IMR-90 (cell line): ENCODE data around the gene GNG12. TPM values are rescaled to one million over a fixed set of nuclear protein-coding genes. Genes with fewer than 3 reads are reported as not detected.

Experiments used
- ATAC-seq: fragments of 200-7000 bp; cut with Tn5 transposase; 2 replicates; pipeline ENCODE4 v1.9.1; 2020; ENCODE audit warnings: low read depth, mild to moderate bottlenecking, moderate library complexity
- BruUV-seq: library from RNA; stranded (reverse); fragments of 400-500 nt; replicated peaks from 2 replicates; lab custom pipeline; 2021; lab: Mats Ljungman, UMichigan
- CTCF ChIA-PET: fragments of 300-600 bp; formaldehyde crosslinking; extraction: SDS; loops from one replicate; lab custom pipeline; 2021; ENCODE audit warnings: antibody characterized with exemption; lab: Yijun Ruan, JAX
- POLR2A ChIA-PET: fragments of 300-600 bp; sonication (Branson Sonifier 250); formaldehyde crosslinking; loops from one replicate; lab custom pipeline; 2022; ENCODE audit warnings: antibody characterized with exemption; ENCODE audit not compliant: unreplicated experiment; lab: Charles Lee
- DNase-seq: peaks from one replicate; pipeline ENCODE4 v3.0.0; 2013
- H2AFZ ChIP-seq: replicated peaks from 2 replicates; pipeline ENCODE3; 2013; ENCODE audit warnings: low read length, mild to moderate bottlenecking; ENCODE audit not compliant: poor library complexity
- H2AK5ac ChIP-seq: 2 replicates; pipeline ENCODE4 v1.6.1; 2013; ENCODE audit warnings: low read depth, low read length, inconsistent platforms
- H2AK9ac ChIP-seq: replicated peaks from 2 replicates; pipeline ENCODE3; 2013; ENCODE audit warnings: mild to moderate bottlenecking, low read depth, low read length, moderate library complexity; ENCODE audit not compliant: poor library complexity
- H2BK120ac ChIP-seq: 2 replicates; pipeline ENCODE4 v1.6.1; 2013; ENCODE audit warnings: low read depth, low read length, inconsistent platforms
- H2BK15ac ChIP-seq: 3 replicates; pipeline ENCODE4 v1.6.1; 2013; ENCODE audit warnings: low read depth, low read length, inconsistent platforms
- H2BK20ac ChIP-seq: 2 replicates; pipeline ENCODE4 v1.6.1; 2013; ENCODE audit warnings: low read depth, mild to moderate bottlenecking, inconsistent platforms, low read length, moderate library complexity
- H2BK5ac ChIP-seq: 2 replicates; pipeline ENCODE4 v1.6.1; 2013; ENCODE audit warnings: mild to moderate bottlenecking, low read depth, low read length, inconsistent platforms; ENCODE audit not compliant: poor library complexity, severe bottlenecking
- H3K14ac ChIP-seq: replicated peaks from 2 replicates; pipeline ENCODE4 v1.6.1; 2013; ENCODE audit warnings: low read depth, low read length, inconsistent platforms
- H3K18ac ChIP-seq: 2 replicates; pipeline ENCODE4 v1.6.1; 2013; ENCODE audit warnings: low read depth, low read length, control low read depth
- H3K23ac ChIP-seq: 2 replicates; pipeline ENCODE4 v1.6.1; 2013; ENCODE audit warnings: low read depth, low read length, inconsistent platforms
- H3K27ac ChIP-seq: 2 replicates; pipeline ENCODE4 v1.5.1; 2013; ENCODE audit warnings: mild to moderate bottlenecking, control low read depth, low read length; ENCODE audit not compliant: insufficient read depth
- H3K27me3 ChIP-seq: 2 replicates; pipeline ENCODE4 v1.6.1; 2013; ENCODE audit warnings: low read length; ENCODE audit not compliant: control insufficient read depth, insufficient read depth
- H3K36me3 ChIP-seq: 2 replicates; pipeline ENCODE4 v1.6.1; 2013; ENCODE audit warnings: low read length, mixed read lengths; ENCODE audit not compliant: control insufficient read depth, insufficient read depth
- H3K4ac ChIP-seq: 2 replicates; pipeline ENCODE4 v1.6.1; 2013; ENCODE audit warnings: low read depth, low read length, inconsistent platforms
- H3K4me1 ChIP-seq: 2 replicates; pipeline ENCODE4 v1.6.1; 2013; ENCODE audit warnings: low read length, mixed read lengths; ENCODE audit not compliant: control insufficient read depth, insufficient read depth
- H3K4me2 ChIP-seq: 2 replicates; pipeline ENCODE4 v1.6.1; 2013; ENCODE audit warnings: low read depth, mild to moderate bottlenecking, control low read depth, low read length, moderate library complexity
- H3K4me3 ChIP-seq: 2 replicates; pipeline ENCODE4 v1.5.1; 2013; ENCODE audit warnings: low read depth, mild to moderate bottlenecking, control low read depth, low read length, moderate library complexity; ENCODE audit not compliant: insufficient read depth
- H3K56ac ChIP-seq: 2 replicates; pipeline ENCODE4 v1.6.1; 2013; ENCODE audit warnings: low read length, inconsistent platforms; ENCODE audit not compliant: insufficient read depth; ENCODE audit errors: extremely low read depth
- H3K79me1 ChIP-seq, 2 experiments: 2 replicates each; pipeline ENCODE4 v1.6.1; 2013; ENCODE audit warnings: low read length in 2 of 2, inconsistent platforms in 1 of 2, low read depth in 1 of 2
- H3K9ac ChIP-seq: 2 replicates; pipeline ENCODE4 v1.6.1; 2013; ENCODE audit warnings: low read depth, low read length, control low read depth
- H3K9me1 ChIP-seq: 2 replicates; pipeline ENCODE4 v1.6.1; 2013; ENCODE audit warnings: low read length, inconsistent platforms; ENCODE audit not compliant: insufficient read depth
- H3K9me3 ChIP-seq: 2 replicates; pipeline ENCODE4 v1.6.1; 2013; ENCODE audit warnings: low read length; ENCODE audit not compliant: control insufficient read depth, insufficient read depth
- H4K20me1 ChIP-seq: 2 replicates; pipeline ENCODE4 v1.6.1; 2013; ENCODE audit warnings: low read length, inconsistent platforms; ENCODE audit not compliant: insufficient read depth
- H4K5ac ChIP-seq: 2 replicates; pipeline ENCODE4 v1.6.1; 2013; ENCODE audit warnings: mild to moderate bottlenecking, low read depth, low read length, control low read depth
- H4K8ac ChIP-seq, 2 experiments: 2 replicates each; pipeline ENCODE4 v1.6.1; 2013; ENCODE audit warnings: low read depth in 2 of 2, low read length in 2 of 2, control low read depth in 1 of 2, inconsistent platforms in 1 of 2
- H4K91ac ChIP-seq: 2 replicates; pipeline ENCODE4 v1.6.1; 2013; ENCODE audit warnings: low read depth, low read length, inconsistent platforms; ENCODE audit not compliant: insufficient read depth
- BHLHE40 ChIP-seq: fragments of 150-350 bp; IDR thresholded peaks from 2 replicates; pipeline ENCODE4 v1.6.1; 2016; ENCODE audit warnings: mild to moderate bottlenecking, low read depth, low read length
- CEBPB ChIP-seq: IDR thresholded peaks from 2 replicates; pipeline ENCODE4 v1.6.1; 2012; ENCODE audit warnings: low read depth, low read length, improper control_type of control experiment
- CHD1 ChIP-seq: IDR thresholded peaks from 2 replicates; pipeline ENCODE4 v1.6.1; 2012; ENCODE audit warnings: low read depth, low read length, improper control_type of control experiment
- CTCF ChIP-seq: conservative IDR thresholded peaks from 2 replicates; pipeline ENCODE4 v1.5.1; 2012; ENCODE audit warnings: mild to moderate bottlenecking, low read depth, low read length, improper control_type of control experiment
- ELK1 ChIP-seq: fragments of 150-350 bp; IDR thresholded peaks from 2 replicates; pipeline ENCODE4 v1.6.1; 2016; ENCODE audit warnings: low read depth, mild to moderate bottlenecking, low read length, moderate library complexity, borderline replicate concordance
- FOS ChIP-seq: fragments of 150-350 bp; IDR thresholded peaks from 2 replicates; pipeline ENCODE4 v1.6.1; 2016; ENCODE audit warnings: low read depth, low read length
- MAFK ChIP-seq: IDR thresholded peaks from 2 replicates; pipeline ENCODE4 v1.6.1; 2012; ENCODE audit warnings: low read depth, low read length, improper control_type of control experiment
- MAZ ChIP-seq: IDR thresholded peaks from 2 replicates; pipeline ENCODE4 v1.6.1; 2012; ENCODE audit warnings: low read depth, mild to moderate bottlenecking, low read length, improper control_type of control experiment, moderate library complexity, borderline replicate concordance
- MXI1 ChIP-seq: IDR thresholded peaks from 2 replicates; pipeline ENCODE4 v1.6.1; 2012; ENCODE audit warnings: low read depth, mild to moderate bottlenecking, low read length, moderate library complexity, borderline replicate concordance
- NFE2L2 ChIP-seq: fragments of 150-350 bp; IDR thresholded peaks from 2 replicates; pipeline ENCODE4 v1.6.1; 2016; ENCODE audit warnings: low read depth, mild to moderate bottlenecking, low read length
- POLR2A ChIP-seq: IDR thresholded peaks from 2 replicates; pipeline ENCODE4 v1.6.1; 2012; ENCODE audit warnings: mild to moderate bottlenecking, low read depth, low read length
- RAD21 ChIP-seq: IDR thresholded peaks from 2 replicates; pipeline ENCODE4 v1.6.1; 2012; ENCODE audit warnings: low read length, improper control_type of control experiment
- RCOR1 ChIP-seq: IDR thresholded peaks from 2 replicates; pipeline ENCODE4 v1.6.1; 2012; ENCODE audit warnings: mild to moderate bottlenecking, low read length, improper control_type of control experiment; ENCODE audit not compliant: insufficient replicate concordance
- RFX5 ChIP-seq: IDR thresholded peaks from 2 replicates; pipeline ENCODE4 v1.8.0; 2012; ENCODE audit warnings: low read depth, mild to moderate bottlenecking, low read length, moderate library complexity
- SMC3 ChIP-seq: fragments of 150-350 bp; IDR thresholded peaks from 2 replicates; pipeline ENCODE4 v1.6.1; 2016; ENCODE audit warnings: low read depth, mild to moderate bottlenecking, antibody characterized with exemption, low read length, moderate library complexity
- USF2 ChIP-seq: fragments of 150-350 bp; IDR thresholded peaks from 2 replicates; pipeline ENCODE4 v1.6.1; 2017; ENCODE audit warnings: mild to moderate bottlenecking, antibody characterized with exemption, low read length, low read depth
- WGBS, 2 experiments: methylation state at CpG; one replicate each; pipeline versions ENCODE4 v1.1.5 to v1.1.7; 2013; ENCODE audit warnings: missing lambda C conversion rate in 2 of 2; ENCODE audit not compliant: insufficient read length in 1 of 2; ENCODE audit errors: extremely low coverage in 2 of 2; 5-methylcytosine and 5-hydroxymethylcytosine counted together
- dilution Hi-C: fragments of 300-500 bp; cut with HindIII; formaldehyde crosslinking; loops from one replicate; pipeline ENCODE4 v1.14.3; 2018; ENCODE audit warnings: low sequenced_read_pairs; ENCODE audit not compliant: unreplicated experiment
- in situ Hi-C: fragments of 300-500 bp; cut with MboI; formaldehyde crosslinking; loops from 3 replicates; pipeline ENCODE4 v1.14.3; 2019; ENCODE audit warnings: low sequenced_read_pairs, inconsistent platforms, mixed read lengths
- intact Hi-C: fragments of 100-400 bp; cut with micrococcal nuclease; formaldehyde crosslinking; loops from 2 replicates; pipeline ENCODE4 v1.10.0; 2022
- polyA plus RNA-seq, 3 experiments: library from polyadenylated mRNA; depleted of rRNA; stranded (reverse); fragments of >200 nt; gene quantifications; 2 replicates each; pipeline ENCODE4 v1.2.3, GENCODE V29; 2012; ENCODE audit warnings: low replicate concordance in 1 of 3
- total RNA-seq: library from RNA; depleted of rRNA; stranded (reverse); fragments of >200 nt; gene quantifications from 2 replicates; pipeline ENCODE4 v1.2.3, GENCODE V29; 2012

GNG12 gene
- total and polyA plus RNA-seq, 2 of the 4 experiments (the other 2 are of a cell fraction) = 92.3 to 132 TPM

GRCh38 chr1:67811781-67812180, 21.5 kb downstream of the GNG12 start:
- ATAC-seq (no peak; the same call in 1 of the 2 replicates), DNase-seq (no peak)
- in situ Hi-C loops (no loop called here), dilution Hi-C loops (no loop called here), intact Hi-C loops (no loop called here)
- Histone ChIP-seq H3K4me1 (peaks cover 14% of the 10 kb centered on the region), H2BK15ac (no peak overlapping the region), H3K36me3 (peaks cover 7% of the 10 kb centered on the region), H3K27me3 (no peaks in the 10 kb centered on the region), H3K9me3 (no peaks in the 10 kb centered on the region), H3K9ac (no peak overlapping the region), H2BK120ac (no peak overlapping the region), H3K14ac (no peak overlapping the region), H3K79me1 (peaks cover 31 to 76% of the 10 kb centered on the region in 2 experiments), H3K4ac (no peak overlapping the region), H3K27ac (no peak overlapping the region), H2AK5ac (no peak overlapping the region), H3K9me1 (peaks cover 13% of the 10 kb centered on the region; the same call in 1 of the 2 replicates), H4K8ac (no peak overlapping the region), H3K4me3 (no peak overlapping the region), H4K5ac (no peak overlapping the region), H4K91ac (no peak overlapping the region), H3K56ac (no peak overlapping the region), H3K23ac (no peak overlapping the region), H2AK9ac (no peak overlapping the region), H2AFZ (no peak overlapping the region), H3K18ac (no peak overlapping the region), H3K4me2 (no peak overlapping the region), H2BK20ac (no peak overlapping the region), H4K20me1 (peaks cover 61% of the 10 kb centered on the region), H2BK5ac (no peak overlapping the region)
- TF ChIP-seq POLR2A = no peak
- TF ChIP-seq SMC3 = no peak
- TF ChIP-seq ELK1 = no peak
- TF ChIP-seq BHLHE40 = no peak
- no peak for TF ChIP-seq RFX5
- TF ChIP-seq RCOR1 = no peak
- no peak for TF ChIP-seq NFE2L2
- TF ChIP-seq MXI1 = no peak
- no peak for TF ChIP-seq FOS
- TF ChIP-seq CTCF = no peak
- TF ChIP-seq MAFK = no peak
- TF ChIP-seq RAD21 = no peak
- no peak for TF ChIP-seq CEBPB
- no peak for TF ChIP-seq USF2
- TF ChIP-seq MAZ = no peak
- no peak for TF ChIP-seq CHD1
- CTCF ChIA-PET = interaction anchor here (0.7 to 1.7 kb wide), 3 partner anchors 11 to 279 kb away, joined by 3 to 7 read pairs (median 3); no protein-coding TSS in a partner anchor
- POLR2A ChIA-PET = interaction anchor here (0.6 kb wide), 1 partner anchor 11 kb away, joined by 4 read pairs; no protein-coding TSS in a partner anchor
- no TSS peak for BruUV-seq
- no CpG with 5 or more reads among the region's 1 CpG for WGBS, 2 experiments
